ENCODE data around the gene IDH3A. TPM values are rescaled to one million over a fixed set of nuclear protein-coding genes. Genes with fewer than 3 reads are reported as not detected.

IDH3A gene
- total RNA-seq, 2 donors from 2014 or later = 34.2 to 43.2 TPM

- Mint-ChIP-seq H3K4me1 (no peaks in the 10 kb centered on the region), H3K27me3 (ENCODE audit: insufficient read depth) (no peaks in the 10 kb centered on the region), H3K9me3 (no peaks in the 10 kb centered on the region), H3K36me3 (ENCODE audit: low read depth) (peaks cover 61% of the 10 kb centered on the region), H3K27ac (no peak overlapping the region), H3K4me3 (no peak overlapping the region)
- H3K4me1 ChIP-seq (ENCODE audit: control insufficient read depth, insufficient read depth, low read length) = no peaks in the 10 kb centered on the region
- no peaks in the 10 kb centered on the region for H3K27me3 ChIP-seq (ENCODE audit: control insufficient read depth, insufficient read depth, low read length, poor library complexity, severe bottlenecking)
- H3K27ac ChIP-seq (ENCODE audit: low read depth, low read length) = no peak overlapping the region
- H3K9ac ChIP-seq (ENCODE audit: extremely low read depth, low read length, poor library complexity, severe bottlenecking) = no peak overlapping the region
- no peaks in the 10 kb centered on the region for H3K9me3 ChIP-seq (ENCODE audit: control insufficient read depth, low read length)
- no peak overlapping the region for H3K4me3 ChIP-seq (ENCODE audit: low read length)
- DNase-seq = no peak
- H3K36me3 ChIP-seq (ENCODE audit: control insufficient read depth, insufficient read depth, low read length) = peaks cover 60% of the 10 kb centered on the region
- WGBS, 2 experiments (ENCODE audit: insufficient coverage in 1 of 2, insufficient read length in 1 of 2) = 92 to 99% methylated on average over 10 of the region's 10 CpGs
- no peak for TF ChIP-seq CTCF (conservative IDR thresholded peaks at IDR 0.05)
These were observed 18.2 kb downstream of the IDH3A start for GRCh38 chr15:78167227-78167888.

- H3K27ac ChIP-seq (ENCODE audit: low read depth, low read length) = no peak overlapping the region
- no peaks in the 10 kb centered on the region for H3K9me3 ChIP-seq (ENCODE audit: control insufficient read depth, low read length)
- Mint-ChIP-seq H3K27me3 (ENCODE audit: insufficient read depth) (no peaks in the 10 kb centered on the region), H3K27ac (no peak overlapping the region), H3K9me3 (no peaks in the 10 kb centered on the region), H3K4me3 (no peak overlapping the region), H3K36me3 (ENCODE audit: low read depth) (peaks cover 58% of the 10 kb centered on the region), H3K4me1 (no peaks in the 10 kb centered on the region)
- 93 to 94% methylated on average over 4 to 5 of the region's 5 CpGs for WGBS, 2 experiments (ENCODE audit: insufficient coverage in 1 of 2, insufficient read length in 1 of 2)
- no peak for TF ChIP-seq CTCF (conservative IDR thresholded peaks at IDR 0.05)
- H3K4me3 ChIP-seq (ENCODE audit: low read length) = no peak overlapping the region
- no peak overlapping the region for H3K9ac ChIP-seq (ENCODE audit: extremely low read depth, low read length, poor library complexity, severe bottlenecking)
- no peak for DNase-seq
- H3K27me3 ChIP-seq (ENCODE audit: control insufficient read depth, insufficient read depth, low read length, poor library complexity, severe bottlenecking) = no peaks in the 10 kb centered on the region
- peaks cover 56% of the 10 kb centered on the region for H3K36me3 ChIP-seq (ENCODE audit: control insufficient read depth, insufficient read depth, low read length)
- no peaks in the 10 kb centered on the region for H3K4me1 ChIP-seq (ENCODE audit: control insufficient read depth, insufficient read depth, low read length)
These were observed 19.4 kb downstream of the IDH3A start for GRCh38 chr15:78168608-78169007.

DNA sequence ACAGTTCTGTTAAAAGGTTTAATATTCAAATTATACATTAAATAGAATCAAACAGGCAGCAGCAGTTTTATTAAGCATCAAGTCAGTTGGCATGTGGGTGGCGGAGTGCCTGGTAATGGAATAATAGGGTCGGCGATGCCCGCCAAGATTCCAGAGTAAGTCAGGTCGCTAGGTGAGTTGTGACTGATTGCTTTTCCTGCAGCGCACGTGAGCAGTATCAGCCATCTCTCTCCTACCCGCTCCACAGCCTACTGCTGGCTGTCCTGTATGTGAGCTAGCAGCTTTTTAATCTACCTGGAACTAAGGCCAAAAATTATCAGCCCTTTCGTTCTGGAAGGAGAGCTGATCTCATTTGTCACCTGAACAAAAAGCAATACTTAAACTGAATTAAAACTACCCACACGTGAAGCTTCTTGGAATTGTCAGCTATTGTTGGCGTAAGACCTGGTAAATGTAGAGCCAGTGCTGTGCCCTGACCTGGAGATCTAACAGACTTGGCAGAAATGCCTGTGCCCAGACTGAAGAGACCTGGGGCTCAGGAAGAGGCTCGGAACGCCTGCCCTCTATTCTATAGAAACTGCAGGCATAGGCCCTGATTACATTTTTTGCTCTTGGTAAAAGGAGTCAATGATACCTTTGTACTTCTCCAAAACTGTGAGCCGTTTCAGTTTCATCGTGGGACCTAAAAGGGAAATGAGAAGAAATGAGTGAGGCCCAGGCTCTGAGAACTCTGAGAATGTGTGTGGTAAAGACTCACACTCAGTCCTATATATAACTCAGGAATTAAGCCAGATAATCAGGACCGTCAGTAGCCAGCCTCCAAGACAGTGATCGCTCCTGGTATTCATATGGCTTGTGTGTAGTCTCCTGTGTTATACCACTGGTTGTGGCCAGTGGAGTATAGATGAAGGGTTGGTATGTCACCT is 21.9 kb downstream of the IDH3A start:
- H3K9me3 ChIP-seq (ENCODE audit: control insufficient read depth, low read length) = no peaks in the 10 kb centered on the region

More for the DNA sequence above, 21.9 kb downstream of the IDH3A start:
- Histone ChIP-seq H3K4me1 (ENCODE audit: control insufficient read depth, insufficient read depth, low read length) (no peaks in the 10 kb centered on the region), H3K36me3 (ENCODE audit: control insufficient read depth, insufficient read depth, low read length) (peaks cover 45% of the 10 kb centered on the region), H3K27me3 (ENCODE audit: control insufficient read depth, insufficient read depth, low read length, poor library complexity, severe bottlenecking) (no peaks in the 10 kb centered on the region), H3K27ac (ENCODE audit: low read depth, low read length) (no peak overlapping the region), H3K9ac (ENCODE audit: extremely low read depth, low read length, poor library complexity, severe bottlenecking) (no peak overlapping the region), H3K4me3 (ENCODE audit: low read length) (no peak overlapping the region)
- no peak for DNase-seq
- H3K27ac Mint-ChIP-seq = no peak overlapping the region
- no peaks in the 10 kb centered on the region for H3K9me3 Mint-ChIP-seq
- H3K4me3 Mint-ChIP-seq = no peak overlapping the region
- TF ChIP-seq CTCF (conservative IDR thresholded peaks at IDR 0.05) = no peak
- no peaks in the 10 kb centered on the region for H3K4me1 Mint-ChIP-seq
- no peaks in the 10 kb centered on the region for H3K27me3 Mint-ChIP-seq (ENCODE audit: insufficient read depth)
- H3K36me3 Mint-ChIP-seq (ENCODE audit: low read depth) = peaks cover 41% of the 10 kb centered on the region
- WGBS, 2 experiments (ENCODE audit: insufficient coverage in 1 of 2, insufficient read length in 1 of 2) = 94 to 97% methylated on average over 12 to 17 of the region's 17 CpGs
